ENCODE measurements around the gene SH3YL1. TPM values are rescaled to one million over a fixed set of nuclear protein-coding genes. Genes with fewer than 3 reads are reported as not detected.
A peak's percentile ranks its signal among the peaks of the same experiment; 100 is the strongest.

Gene SH3YL1
- total RNA-seq, 2 experiments from 2014 or later, result 21.6 to 23.5 TPM

DNA sequence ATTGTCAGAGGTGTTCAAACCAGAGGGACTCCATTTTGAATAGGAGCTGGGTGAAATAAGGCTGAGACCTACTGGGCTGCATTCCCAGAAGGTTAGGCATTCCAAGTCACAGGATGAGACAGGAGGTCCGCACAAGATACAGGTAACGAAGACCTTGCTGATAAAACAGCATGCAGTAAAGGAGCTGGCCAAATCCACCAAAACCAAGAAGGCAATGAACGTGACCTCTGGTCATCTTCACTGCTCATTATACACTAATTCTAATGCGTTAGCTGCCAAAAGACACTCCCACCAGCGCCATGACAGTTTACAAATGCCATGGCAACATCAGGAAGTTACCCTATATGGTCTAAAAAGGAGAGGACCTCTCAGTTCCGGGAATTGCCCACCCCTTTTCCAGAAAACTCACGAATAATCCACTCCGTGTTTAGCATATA lies 10.6 kb downstream of the SH3YL1 start:
- Mint-ChIP-seq H3K27ac (no peak overlapping the region), H3K9me3 (peaks cover 11% of the 10 kb centered on the region), H3K27me3 (no peaks in the 10 kb centered on the region), H3K4me3 (no peak overlapping the region), H3K4me1 (ENCODE audit: low read depth) (no peaks in the 10 kb centered on the region), H3K36me3 (peaks cover 9% of the 10 kb centered on the region)
- POLR2A ChIA-PET, result no interaction called here
- intact Hi-C loops (cut with micrococcal nuclease), result no loop called here
- CTCF ChIA-PET, result no interaction called here
- DNase-seq, result no peak

DNA sequence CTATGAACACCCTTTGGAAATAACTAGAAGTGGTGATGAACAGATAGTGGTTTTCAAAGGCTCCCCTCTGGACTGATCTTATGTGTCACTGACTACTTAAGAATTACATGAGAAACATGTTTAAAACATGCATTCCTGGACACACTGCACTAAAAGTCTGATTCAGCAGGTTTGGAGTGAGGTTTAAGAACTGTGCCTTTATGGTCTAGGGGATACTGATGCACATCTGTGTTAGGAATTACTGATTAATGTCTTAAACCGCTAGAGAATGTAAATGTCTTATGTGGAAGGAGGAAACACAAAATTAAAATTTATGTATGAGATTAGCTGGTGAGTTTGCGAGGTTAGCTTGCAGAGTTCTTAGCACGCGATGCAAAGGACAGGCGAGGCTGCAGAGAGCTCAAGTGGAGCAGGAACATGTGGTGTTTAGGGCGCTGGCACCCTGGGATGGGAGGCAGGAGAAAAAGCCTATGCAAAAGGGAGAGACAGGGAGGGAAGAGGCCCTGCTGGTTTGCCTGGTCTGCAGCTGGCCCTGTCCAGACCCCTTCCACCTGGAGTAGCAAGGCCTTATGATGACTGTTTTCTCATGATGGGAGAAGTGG lies 11.7 kb downstream of the SH3YL1 start:
- CTCF ChIA-PET, result no interaction called here
- Mint-ChIP-seq H3K4me1 (ENCODE audit: low read depth) (no peaks in the 10 kb centered on the region), H3K4me3 (no peak overlapping the region), H3K27me3 (no peaks in the 10 kb centered on the region), H3K9me3 (no peaks in the 10 kb centered on the region), H3K27ac (no peak overlapping the region), H3K36me3 (peaks cover 4% of the 10 kb centered on the region)
- POLR2A ChIA-PET, result no interaction called here
- DNase-seq, result no peak
- intact Hi-C loops (cut with micrococcal nuclease), result no loop called here

GRCh38 chr2:249538-250042 lies 14.2 kb downstream of the SH3YL1 start:
- Mint-ChIP-seq H3K9me3 (no peaks in the 10 kb centered on the region), H3K4me1 (ENCODE audit: low read depth) (peaks cover 2% of the 10 kb centered on the region), H3K36me3 (peaks cover 9% of the 10 kb centered on the region), H3K4me3 (no peak overlapping the region), H3K27me3 (no peaks in the 10 kb centered on the region), H3K27ac (no peak overlapping the region)
- ChIA-PET CTCF (interaction anchor here (0.6 to 2.9 kb wide), 2 partner anchors 251 to 387 kb away, joined by 3 to 9 read pairs; no protein-coding TSS in a partner anchor), POLR2A (no interaction called here)
- DNase-seq, result no peak
- intact Hi-C loops (cut with micrococcal nuclease), result no loop called here

DNA sequence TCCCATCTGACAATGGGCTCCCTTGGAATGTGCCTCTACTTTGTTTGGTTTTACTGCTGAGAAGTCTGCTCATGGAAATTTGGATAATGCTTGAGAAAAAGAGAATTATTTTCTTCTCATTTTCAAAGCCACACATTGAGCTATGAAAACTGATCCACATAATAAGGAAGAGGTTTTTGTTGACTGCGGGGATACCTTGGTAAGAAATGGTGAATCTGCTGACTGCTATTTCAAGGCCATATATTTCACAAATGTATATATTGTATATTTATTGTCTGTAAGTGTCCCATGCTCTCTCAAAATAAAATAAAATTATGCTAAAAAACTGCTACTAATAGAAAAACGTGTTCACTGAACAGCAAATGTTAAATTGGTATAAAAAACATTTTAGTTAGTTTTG lies 15.1 kb downstream of the SH3YL1 start:
- intact Hi-C loops (cut with micrococcal nuclease), result no loop called here
- CTCF ChIA-PET, result interaction anchor here (2.9 kb wide), 1 partner anchor 388 kb away, joined by 9 read pairs; no protein-coding TSS in a partner anchor
- no peak overlapping the region for H3K27ac Mint-ChIP-seq

GRCh38 chr2:246489-247144 lies 17.2 kb downstream of the SH3YL1 start:
- Mint-ChIP-seq H3K27ac (no peak overlapping the region), H3K27me3 (no peaks in the 10 kb centered on the region), H3K9me3 (peaks cover 4% of the 10 kb centered on the region), H3K4me1 (ENCODE audit: low read depth) (peaks cover 2% of the 10 kb centered on the region), H3K36me3 (peaks cover 27% of the 10 kb centered on the region), H3K4me3 (no peak overlapping the region)
- DNase-seq, result peak; percentile 20
- ChIA-PET CTCF (interaction anchor here (0.8 to 3.0 kb wide), 22 partner anchors 9 to 420 kb away, joined by 3 to 17 read pairs (median 4); no protein-coding TSS in a partner anchor), POLR2A (no interaction called here)
- intact Hi-C loops (cut with micrococcal nuclease), result loop anchor here (1.0 to 2.0 kb wide), 4 partner anchors 18 to 421 kb away; partner anchors contain the start of genes ACP1 and SH3YL1

More for the DNA sequence above, 15.1 kb downstream of the SH3YL1 start:
- H3K4me1 Mint-ChIP-seq (ENCODE audit: low read depth), result peaks cover 2% of the 10 kb centered on the region
- H3K9me3 Mint-ChIP-seq, result no peaks in the 10 kb centered on the region
- POLR2A ChIA-PET, result no interaction called here
- H3K4me3 Mint-ChIP-seq, result no peak overlapping the region
- no peak for DNase-seq
- peaks cover 13% of the 10 kb centered on the region for H3K36me3 Mint-ChIP-seq
- H3K27me3 Mint-ChIP-seq, result no peaks in the 10 kb centered on the region

GRCh38 chr2:244547-244946 lies 19.3 kb downstream of the SH3YL1 start:
- ChIA-PET CTCF (interaction anchor here (1.1 kb wide), 1 partner anchor 46 kb away, joined by 4 read pairs; no protein-coding TSS in a partner anchor), POLR2A (no interaction called here)
- Mint-ChIP-seq H3K27ac (no peak overlapping the region), H3K4me1 (ENCODE audit: low read depth) (peaks cover 2% of the 10 kb centered on the region), H3K9me3 (peaks cover 4% of the 10 kb centered on the region), H3K36me3 (peaks cover 36% of the 10 kb centered on the region), H3K4me3 (no peak overlapping the region), H3K27me3 (no peaks in the 10 kb centered on the region)
- DNase-seq, result no peak
- intact Hi-C loops (cut with micrococcal nuclease), result no loop called here

GRCh38 chr2:238869-239268 lies 25.0 kb downstream of the SH3YL1 start:
- POLR2A ChIA-PET, result no interaction called here
- intact Hi-C loops (cut with micrococcal nuclease), result no loop called here

GRCh38 chr2:238431-238830 lies 25.4 kb downstream of the SH3YL1 start:
- Mint-ChIP-seq H3K4me3 (no peak overlapping the region), H3K4me1 (ENCODE audit: low read depth) (no peaks in the 10 kb centered on the region), H3K36me3 (peaks cover 31% of the 10 kb centered on the region), H3K27me3 (no peaks in the 10 kb centered on the region), H3K9me3 (peaks cover 4% of the 10 kb centered on the region), H3K27ac (no peak overlapping the region)
- CTCF ChIA-PET, result interaction anchor here (0.6 to 2.1 kb wide), 2 partner anchors 9 to 44 kb away, joined by 3 to 14 read pairs; no protein-coding TSS in a partner anchor
- intact Hi-C loops (cut with micrococcal nuclease), result no loop called here
- POLR2A ChIA-PET, result no interaction called here
- no peak for DNase-seq

More at GRCh38 chr2:238869-239268, 25.0 kb downstream of the SH3YL1 start:
- CTCF ChIA-PET, result interaction anchor here (0.9 kb wide), 1 partner anchor 228 kb away, joined by 3 read pairs; no protein-coding TSS in a partner anchor
- no peaks in the 10 kb centered on the region for H3K4me1 Mint-ChIP-seq (ENCODE audit: low read depth)
- no peaks in the 10 kb centered on the region for H3K27me3 Mint-ChIP-seq
- H3K9me3 Mint-ChIP-seq, result peaks cover 4% of the 10 kb centered on the region
- peaks cover 33% of the 10 kb centered on the region for H3K36me3 Mint-ChIP-seq
- no peak overlapping the region for H3K27ac Mint-ChIP-seq
- H3K4me3 Mint-ChIP-seq, result no peak overlapping the region
- DNase-seq, result no peak

DNA sequence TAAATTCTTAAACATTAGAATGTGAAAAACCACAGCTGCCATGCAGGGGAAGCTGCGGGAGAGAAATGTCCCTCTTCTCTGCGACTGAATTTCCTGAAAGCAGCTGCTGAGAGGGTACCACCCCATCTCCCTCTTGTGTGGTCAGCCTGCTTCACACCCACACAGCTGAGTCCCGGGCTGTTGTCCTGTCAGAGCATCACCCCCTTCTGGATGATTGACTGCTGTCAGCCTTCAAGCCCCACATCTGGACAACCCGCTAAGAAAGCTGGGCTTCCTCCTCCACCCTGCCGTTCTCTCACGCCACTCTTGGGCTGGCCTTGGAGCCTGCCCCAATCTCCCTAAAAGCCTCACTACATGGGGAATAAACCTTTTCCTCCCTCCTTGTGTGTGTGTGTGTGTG lies 26.0 kb downstream of the SH3YL1 start:
- Mint-ChIP-seq H3K4me3 (no peak overlapping the region), H3K27me3 (no peaks in the 10 kb centered on the region), H3K36me3 (peaks cover 28% of the 10 kb centered on the region), H3K27ac (no peak overlapping the region), H3K9me3 (peaks cover 4% of the 10 kb centered on the region), H3K4me1 (ENCODE audit: low read depth) (no peaks in the 10 kb centered on the region)
- ChIA-PET CTCF (interaction anchor here (0.6 to 2.1 kb wide), 2 partner anchors 9 to 45 kb away, joined by 3 to 14 read pairs; no protein-coding TSS in a partner anchor), POLR2A (no interaction called here)
- intact Hi-C loops (cut with micrococcal nuclease), result no loop called here
- no peak for DNase-seq

- Mint-ChIP-seq H3K4me1 (ENCODE audit: low read depth) (no peaks in the 10 kb centered on the region), H3K27ac (no peak overlapping the region), H3K36me3 (peaks cover 24% of the 10 kb centered on the region), H3K4me3 (no peak overlapping the region), H3K9me3 (no peaks in the 10 kb centered on the region), H3K27me3 (no peaks in the 10 kb centered on the region)
- CTCF ChIA-PET, result interaction anchor here (2.1 kb wide), 1 partner anchor 10 kb away, joined by 14 read pairs; no protein-coding TSS in a partner anchor
- POLR2A ChIA-PET, result no interaction called here
- no peak for DNase-seq
- intact Hi-C loops (cut with micrococcal nuclease), result no loop called here
Measured at GRCh38 chr2:236993-237539, 26.8 kb downstream of the SH3YL1 start.

DNA sequence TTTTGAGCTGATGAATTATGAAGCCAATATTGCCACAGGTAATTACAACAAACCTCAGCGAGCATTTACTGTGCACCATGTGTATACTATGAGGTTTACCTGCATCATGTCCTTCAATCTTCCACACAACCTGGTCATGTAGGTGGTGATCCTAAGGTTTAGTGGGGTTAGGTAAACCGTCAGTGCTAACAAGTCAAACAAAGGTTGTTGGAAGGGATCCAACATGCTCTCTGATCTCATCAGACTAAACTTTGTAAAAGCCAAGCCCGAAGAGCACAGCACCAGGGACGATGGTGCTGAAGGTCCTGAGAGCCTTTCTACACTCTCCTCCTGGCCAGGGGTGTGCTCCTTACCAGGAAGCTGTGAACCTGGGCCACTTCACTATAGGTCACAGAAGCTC lies 29.4 kb downstream of the SH3YL1 start:
- ChIA-PET POLR2A (no interaction called here), CTCF (interaction anchor here (1.2 kb wide), 1 partner anchor 12 kb away, joined by 4 read pairs; no protein-coding TSS in a partner anchor)
- DNase-seq, result no peak
- Mint-ChIP-seq H3K4me3 (no peak overlapping the region), H3K36me3 (peaks cover 16% of the 10 kb centered on the region), H3K27me3 (no peaks in the 10 kb centered on the region), H3K27ac (no peak overlapping the region), H3K4me1 (ENCODE audit: low read depth) (no peaks in the 10 kb centered on the region), H3K9me3 (no peaks in the 10 kb centered on the region)
- intact Hi-C loops (cut with micrococcal nuclease), result no loop called here

GRCh38 chr2:233030-233429 lies 30.8 kb downstream of the SH3YL1 start:
- POLR2A ChIA-PET, result no interaction called here
- Mint-ChIP-seq H3K4me3 (no peak overlapping the region), H3K27me3 (no peaks in the 10 kb centered on the region), H3K27ac (no peak overlapping the region), H3K4me1 (ENCODE audit: low read depth) (no peaks in the 10 kb centered on the region), H3K36me3 (peaks cover 20% of the 10 kb centered on the region), H3K9me3 (no peaks in the 10 kb centered on the region)
- no peak for DNase-seq
- intact Hi-C loops (cut with micrococcal nuclease), result no loop called here
- CTCF ChIA-PET, result no interaction called here
